IPS DF 4.7 (cell line): ENCODE measurements around the gene RNGTT.
"Not testable (repeated sequence)": the region's sequence is repeated elsewhere in the genome, so short reads cannot be mapped to it uniquely, and the experiment has no call there.

ENCODE experiments used
- DNase-seq: peaks from one replicate; pipeline ENCODE4 v3.0.0-alpha.2; 2013; ENCODE audit warnings: low spot score; ENCODE audit errors: extremely low read depth

RNGTT gene

DNA sequence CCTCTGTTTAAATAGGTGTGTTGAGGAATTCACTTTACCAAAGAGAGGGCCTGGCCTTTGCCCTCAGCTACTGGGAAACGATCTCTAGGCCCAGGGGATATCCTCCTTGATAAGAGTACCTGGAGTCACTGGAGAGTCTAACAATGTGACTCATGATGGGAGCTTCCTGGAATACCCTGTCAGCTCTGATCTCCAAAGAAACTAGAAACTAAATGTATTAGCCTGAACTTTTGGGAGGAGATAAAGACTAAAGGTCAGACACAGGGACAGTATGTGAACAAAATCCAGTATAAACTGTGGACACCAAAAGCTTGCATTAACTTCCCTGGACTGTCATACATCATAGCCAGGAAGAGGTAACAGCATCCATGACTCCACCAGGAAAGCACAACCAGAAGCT, 148.5 kb downstream of the RNGTT start:
- DNase-seq, result no peak

DNA sequence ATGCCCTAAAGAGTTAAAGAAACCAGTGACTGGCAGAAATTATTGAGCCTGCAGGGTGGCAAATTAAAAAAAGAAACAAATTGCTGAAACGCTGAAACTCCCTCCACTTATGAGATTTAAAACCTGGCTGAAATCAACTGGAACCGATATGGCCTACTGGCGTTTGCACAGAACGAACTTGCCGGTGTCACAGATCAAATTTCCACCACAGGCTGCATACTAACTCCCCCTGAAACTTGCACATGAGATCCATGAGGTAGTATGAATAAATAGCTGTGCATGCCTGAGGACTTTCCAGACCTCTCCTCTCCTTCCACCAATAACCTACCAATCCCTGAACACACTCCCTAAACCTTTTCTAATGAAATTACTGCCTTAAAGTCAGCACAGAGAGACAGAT, 150.4 kb downstream of the RNGTT start:
- no peak for DNase-seq

- DNase-seq, result no peak
These were observed 152.7 kb downstream of the RNGTT start for GRCh38 chr6:88810701-88811100.

- DNase-seq, result no peak
These were observed 153.3 kb downstream of the RNGTT start for GRCh38 chr6:88810089-88810488.

DNA sequence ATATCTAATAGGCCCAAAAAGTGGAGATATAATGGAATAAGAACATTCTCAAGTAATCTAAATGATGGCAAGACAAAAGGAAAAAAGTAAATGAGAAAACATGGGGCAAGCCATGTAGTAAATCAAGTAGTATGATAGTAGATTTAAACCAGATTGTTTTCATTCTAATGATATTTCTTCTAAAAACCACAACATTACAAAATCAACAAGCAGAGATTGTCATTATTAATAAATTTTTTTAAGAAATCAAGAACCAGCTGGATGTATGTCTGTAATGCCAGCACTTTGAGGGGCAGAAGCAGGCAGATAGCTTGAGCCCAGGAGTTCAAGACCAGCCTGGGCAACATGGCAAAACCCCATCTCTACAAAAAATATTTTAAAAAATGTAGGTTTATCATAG, 155.0 kb downstream of the RNGTT start:
- DNase-seq, result no peak

DNA sequence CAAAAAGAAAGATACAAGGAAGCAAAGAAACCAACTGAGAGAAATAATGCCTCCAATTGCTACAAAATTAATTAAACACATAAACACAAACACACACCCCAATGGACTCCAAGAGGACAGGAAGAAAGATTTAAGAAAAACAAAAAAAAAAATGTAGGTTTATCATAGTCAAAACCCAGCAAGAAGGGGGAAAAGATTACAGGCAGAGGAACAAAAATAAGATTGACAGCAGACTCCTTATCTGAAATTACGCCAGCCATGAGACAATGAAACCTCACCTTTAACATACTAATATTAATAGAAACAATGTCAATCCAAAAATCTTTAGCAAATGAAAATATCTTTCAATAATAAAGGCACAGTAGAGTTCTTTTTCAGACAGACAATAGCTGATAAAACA, 155.8 kb downstream of the RNGTT start:
- DNase-seq, result no peak

GRCh38 chr6:88806728-88807127, 156.7 kb downstream of the RNGTT start:
- DNase-seq, result no peak

DNA sequence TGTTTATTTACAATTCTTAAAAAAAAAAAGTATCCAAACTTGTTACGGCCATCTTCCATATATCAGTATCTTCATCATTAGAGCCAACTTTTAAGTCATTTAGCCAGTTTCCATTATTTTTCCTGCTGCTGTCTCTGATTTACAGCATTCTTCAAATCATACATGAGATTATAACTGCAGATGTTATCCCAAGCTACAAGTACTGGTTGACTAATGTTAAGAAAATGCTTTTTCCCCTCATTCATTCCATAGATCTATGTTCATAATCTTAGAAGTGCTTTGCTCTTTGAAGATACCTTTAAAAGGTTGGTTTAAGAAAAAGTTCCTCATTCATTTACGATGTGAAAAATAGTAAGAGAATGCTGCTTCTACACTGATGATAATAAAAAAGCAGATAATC, 158.7 kb downstream of the RNGTT start:
- DNase-seq, result no peak

- DNase-seq, result no peak
These were observed 177.9 kb downstream of the RNGTT start for GRCh38 chr6:88785478-88785877.

DNA sequence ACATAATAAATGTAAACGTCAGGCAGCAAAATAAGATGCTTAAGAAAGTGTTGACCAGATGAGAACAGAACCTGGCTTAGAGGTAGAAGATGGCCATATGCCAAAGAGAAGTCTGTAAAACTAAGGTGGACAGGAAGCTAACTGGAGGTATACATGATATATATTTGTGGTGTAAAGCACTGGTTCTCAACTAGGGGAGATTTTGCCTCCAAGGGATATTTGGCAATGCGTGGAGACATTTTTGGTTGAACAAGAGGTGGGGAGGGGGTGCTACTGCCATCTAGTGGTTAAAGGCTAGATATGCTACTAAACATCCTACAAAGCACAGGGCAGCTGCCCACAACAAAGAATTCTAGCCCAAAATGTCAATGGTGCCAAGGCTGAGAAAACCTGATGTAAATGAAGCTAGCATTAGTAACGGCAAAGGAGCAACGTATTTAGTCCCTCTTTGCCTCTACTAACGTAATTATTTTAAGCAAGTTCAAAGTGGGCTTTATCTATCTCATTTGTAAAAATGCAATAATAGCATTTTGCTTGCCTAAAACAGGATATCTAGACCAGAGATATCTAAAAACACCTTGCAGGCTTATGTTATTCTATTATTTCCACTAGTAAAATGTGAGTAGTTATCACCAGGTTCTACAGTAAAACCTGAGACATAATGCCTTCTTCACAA, 182.6 kb downstream of the RNGTT start:
- DNase-seq, result peak; percentile 36

- DNase-seq, result no peak
These were observed 187.4 kb downstream of the RNGTT start for GRCh38 chr6:88775866-88776571.

DNA sequence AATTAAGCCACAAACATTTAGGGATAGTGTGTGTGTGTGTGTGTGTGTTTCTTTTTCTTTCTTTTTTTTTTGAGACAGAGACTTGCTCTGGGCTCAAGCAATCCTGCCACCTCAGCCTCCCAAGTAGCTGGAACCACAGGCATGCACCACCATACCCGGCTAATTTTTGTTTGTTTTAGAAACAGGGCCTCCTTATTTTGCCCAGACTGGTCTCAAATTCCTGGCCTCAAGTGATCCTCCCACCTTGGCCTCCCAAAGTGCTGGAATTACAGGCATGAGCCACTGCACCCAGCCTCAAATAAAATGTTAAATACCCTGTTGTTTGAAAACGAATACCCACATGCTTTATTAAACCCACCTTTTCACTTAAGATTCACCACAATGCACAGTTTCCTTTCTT, 195.3 kb downstream of the RNGTT start:
- DNase-seq, result not testable (repeated sequence)

GRCh38 chr6:88764081-88764480, 199.3 kb downstream of the RNGTT start:
- DNase-seq, result no peak

DNA sequence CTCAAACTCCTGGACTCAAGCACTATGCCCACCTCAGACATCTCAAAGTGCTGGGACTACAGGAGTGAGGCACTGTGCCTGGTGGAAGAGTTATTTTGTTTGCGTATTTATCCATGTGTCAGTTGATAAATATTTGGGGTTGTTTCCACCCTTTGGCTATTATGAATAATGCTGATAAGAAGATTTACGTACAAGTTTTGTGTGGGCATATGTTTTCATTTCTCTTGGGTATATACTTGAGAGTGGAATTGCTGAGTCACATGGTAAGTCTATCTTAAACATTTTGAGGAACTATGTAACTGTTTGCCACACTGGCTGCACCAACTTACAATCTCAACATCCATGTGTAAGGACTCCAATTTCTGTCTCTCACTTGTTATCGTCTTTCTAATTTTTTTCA, 200.3 kb downstream of the RNGTT start:
- DNase-seq, result no peak

- no peak for DNase-seq
These were observed 202.0 kb downstream of the RNGTT start for GRCh38 chr6:88761237-88762031.

- DNase-seq, result no peak
These were observed 203.3 kb downstream of the RNGTT start for GRCh38 chr6:88760091-88760490.

- DNase-seq, result no peak
These were observed 212.5 kb downstream of the RNGTT start for GRCh38 chr6:88750936-88751335.

- no peak for DNase-seq
These were observed 213.6 kb downstream of the RNGTT start for GRCh38 chr6:88749849-88750248.

DNA sequence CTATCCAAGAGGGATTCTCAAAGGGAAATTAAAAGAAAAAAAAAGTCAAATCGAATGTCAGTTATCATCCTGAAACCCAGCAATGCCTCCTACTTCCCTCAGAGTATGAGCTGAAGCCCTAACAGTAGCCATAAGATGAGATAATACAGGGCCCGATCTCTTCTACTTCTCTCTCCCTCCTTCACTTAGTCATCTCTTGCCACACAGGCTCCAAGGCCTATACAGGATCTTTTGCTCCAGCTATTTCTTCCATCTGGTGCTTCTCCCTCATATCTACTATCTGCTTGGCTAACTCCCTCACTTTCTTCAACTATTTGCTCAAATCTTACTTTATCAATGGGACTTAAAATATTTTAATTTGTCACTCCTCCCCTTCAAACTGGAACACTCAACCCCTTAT, 215.3 kb downstream of the RNGTT start:
- DNase-seq, result no peak

GRCh38 chr6:88741939-88742338, 221.5 kb downstream of the RNGTT start:
- no peak for DNase-seq

DNA sequence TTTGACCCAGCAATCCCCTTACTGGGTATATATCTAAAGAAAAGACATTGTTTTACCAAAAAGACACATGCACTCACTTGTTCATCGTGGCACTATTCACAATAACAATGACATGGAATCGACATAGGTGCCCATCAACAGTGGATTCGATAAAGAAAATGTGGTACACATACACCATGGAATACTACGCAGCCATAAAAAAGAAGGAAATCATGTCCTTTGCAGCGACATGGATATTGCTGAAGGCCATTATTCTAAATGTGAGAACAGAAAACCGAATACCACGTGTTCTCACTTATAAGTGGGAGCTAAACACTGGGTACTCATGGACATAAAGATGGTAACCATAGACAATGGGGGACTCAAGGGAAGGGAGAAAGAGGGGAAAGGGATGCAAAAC, 222.3 kb downstream of the RNGTT start:
- DNase-seq, result no peak

- DNase-seq, result no peak
These were observed 228.9 kb downstream of the RNGTT start for GRCh38 chr6:88734544-88734943.
